Measurements from ENCODE around the gene INSM1. TPM values are rescaled to one million over a fixed set of nuclear protein-coding genes. Genes with fewer than 3 reads are reported as not detected.

Gene INSM1
- total RNA-seq, 1 experiment from 2014 or later: 3.3 TPM

GRCh38 chr20:20412750-20413149 lies 44.8 kb downstream of the INSM1 start:
- ATAC-seq (no peak), DNase-seq (ENCODE audit: low spot score) (no peak)
- Mint-ChIP-seq H3K4me3 (no peak overlapping the region), H3K36me3 (no peaks in the 10 kb centered on the region), H3K27me3 (ENCODE audit: low read depth) (no peaks in the 10 kb centered on the region), H3K9me3 (no peaks in the 10 kb centered on the region), H3K4me1 (peaks cover 61% of the 10 kb centered on the region), H3K27ac (no peak overlapping the region)
- POLR2A ChIA-PET: interaction anchor here (0.6 kb wide), 1 partner anchor 23 kb away, joined by 3 read pairs; no protein-coding TSS in a partner anchor
- no peak for TF ChIP-seq ZMAT4 (CRISPR knock-in tag; IDR thresholded peaks at IDR 0.05)
- TF ChIP-seq ATF6 (CRISPR knock-in tag; IDR thresholded peaks at IDR 0.05): no peak
- no peak for TF ChIP-seq NFATC4 (CRISPR knock-in tag; IDR thresholded peaks at IDR 0.05)
- TF ChIP-seq PRDM15 (CRISPR knock-in tag; IDR thresholded peaks at IDR 0.05): no peak
- TF ChIP-seq FOXP1 (CRISPR knock-in tag; IDR thresholded peaks at IDR 0.05; ENCODE audit: borderline replicate concordance): no peak
- no peak for TF ChIP-seq USF1 (CRISPR knock-in tag; IDR thresholded peaks at IDR 0.05)
- CTCF ChIA-PET: no interaction called here

GRCh38 chr20:20413810-20414281 lies 45.9 kb downstream of the INSM1 start:
- Mint-ChIP-seq H3K36me3 (no peaks in the 10 kb centered on the region), H3K27ac (no peak overlapping the region), H3K4me1 (peaks cover 55% of the 10 kb centered on the region), H3K9me3 (no peaks in the 10 kb centered on the region), H3K27me3 (ENCODE audit: low read depth) (no peaks in the 10 kb centered on the region), H3K4me3 (no peak overlapping the region)
- ATAC-seq (no peak), DNase-seq (ENCODE audit: low spot score) (no peak)
- TF ChIP-seq IRF2 (CRISPR knock-in tag; IDR thresholded peaks at IDR 0.05; ENCODE audit: borderline replicate concordance, low read depth) (no peak), E2F4 (CRISPR knock-in tag; IDR thresholded peaks at IDR 0.05; ENCODE audit: borderline replicate concordance, low read depth) (no peak), GRHL2 (CRISPR knock-in tag; IDR thresholded peaks at IDR 0.05; ENCODE audit: insufficient replicate concordance, severe bottlenecking) (no peak), ZNF219 (CRISPR knock-in tag; IDR thresholded peaks at IDR 0.05; ENCODE audit: borderline replicate concordance) (no peak), E2F1 (CRISPR knock-in tag; IDR thresholded peaks at IDR 0.05) (no peak), FOXK1 (CRISPR knock-in tag; IDR thresholded peaks at IDR 0.05) (no peak), RELA (CRISPR knock-in tag; IDR thresholded peaks at IDR 0.05; ENCODE audit: borderline replicate concordance) (no peak), USF1 (CRISPR knock-in tag; IDR thresholded peaks at IDR 0.05) (no peak), CBFB (CRISPR knock-in tag; IDR thresholded peaks at IDR 0.05; ENCODE audit: low read depth) (no peak), ERG (CRISPR knock-in tag; IDR thresholded peaks at IDR 0.05) (no peak)
- ChIA-PET CTCF (no interaction called here), POLR2A (interaction anchor here (1.2 kb wide), 1 partner anchor 50 kb away, joined by 4 read pairs; no protein-coding TSS in a partner anchor)

Measured in WTC11 (cell line).